GM12872 (cell line): ENCODE results near the gene ERC1.

Source experiments
- TF ChIP-seq, protein P1 (sequence below): IDR thresholded peaks from 3 replicates; pipeline ENCODE4 v1.5.1; 2011; ENCODE audit warnings: low read depth, mild to moderate bottlenecking, low read length, moderate library complexity; ENCODE audit not compliant: insufficient read depth

Gene ERC1

GRCh38 chr12:969821-970220 lies 21.2 kb upstream of the ERC1 start:
- TF ChIP-seq, protein P1, sequence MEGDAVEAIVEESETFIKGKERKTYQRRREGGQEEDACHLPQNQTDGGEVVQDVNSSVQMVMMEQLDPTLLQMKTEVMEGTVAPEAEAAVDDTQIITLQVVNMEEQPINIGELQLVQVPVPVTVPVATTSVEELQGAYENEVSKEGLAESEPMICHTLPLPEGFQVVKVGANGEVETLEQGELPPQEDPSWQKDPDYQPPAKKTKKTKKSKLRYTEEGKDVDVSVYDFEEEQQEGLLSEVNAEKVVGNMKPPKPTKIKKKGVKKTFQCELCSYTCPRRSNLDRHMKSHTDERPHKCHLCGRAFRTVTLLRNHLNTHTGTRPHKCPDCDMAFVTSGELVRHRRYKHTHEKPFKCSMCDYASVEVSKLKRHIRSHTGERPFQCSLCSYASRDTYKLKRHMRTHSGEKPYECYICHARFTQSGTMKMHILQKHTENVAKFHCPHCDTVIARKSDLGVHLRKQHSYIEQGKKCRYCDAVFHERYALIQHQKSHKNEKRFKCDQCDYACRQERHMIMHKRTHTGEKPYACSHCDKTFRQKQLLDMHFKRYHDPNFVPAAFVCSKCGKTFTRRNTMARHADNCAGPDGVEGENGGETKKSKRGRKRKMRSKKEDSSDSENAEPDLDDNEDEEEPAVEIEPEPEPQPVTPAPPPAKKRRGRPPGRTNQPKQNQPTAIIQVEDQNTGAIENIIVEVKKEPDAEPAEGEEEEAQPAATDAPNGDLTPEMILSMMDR = no peak

GRCh38 chr12:971991-972390 lies 19.0 kb upstream of the ERC1 start:
- TF ChIP-seq, protein P1 = no peak

GRCh38 chr12:974271-974862 lies 16.7 kb upstream of the ERC1 start:
- TF ChIP-seq, protein P1 = no peak

GRCh38 chr12:976644-977043 lies 14.4 kb upstream of the ERC1 start:
- TF ChIP-seq, protein P1 = no peak

- TF ChIP-seq, protein P1 = peak; percentile 32; the same call in 1 of the 3 replicates
These were observed 13.9 kb upstream of the ERC1 start for GRCh38 chr12:977156-977555.

GRCh38 chr12:979349-979748 lies 11.7 kb upstream of the ERC1 start:
- TF ChIP-seq, protein P1 = no peak

GRCh38 chr12:981176-981828 lies 9.7 kb upstream of the ERC1 start:
- TF ChIP-seq, protein P1 = no peak
